Gastrocnemius medialis (tissue), 4 donors: ENCODE data around the gene SPOPL.

Source experiments
- POLR2A ChIP-seq, 2 donors: fragments of 450-650 bp; IDR thresholded peaks; one replicate each; pipeline ENCODE4 v1.6.1; 2017; ENCODE audit warnings: antibody characterized with exemption in 2 of 2, mild to moderate bottlenecking in 2 of 2, moderate library complexity in 2 of 2
- TF ChIP-seq, protein P1 (sequence below), 5 experiments: fragments of 450-650 bp in 3 of 5; fragments of 200-600 bp in 2 of 5; sonication (generic) in 2 of 5; IDR thresholded peaks in 4 of 5; conservative IDR thresholded peaks in 1 of 5; 1 replicate in 4 of 5; 2 replicates in 1 of 5; pipeline ENCODE4 v1.5.1; 2016 to 2019; ENCODE audit warnings: antibody characterized with exemption in 5 of 5, mild to moderate bottlenecking in 3 of 5, moderate library complexity in 3 of 5

DNA sequence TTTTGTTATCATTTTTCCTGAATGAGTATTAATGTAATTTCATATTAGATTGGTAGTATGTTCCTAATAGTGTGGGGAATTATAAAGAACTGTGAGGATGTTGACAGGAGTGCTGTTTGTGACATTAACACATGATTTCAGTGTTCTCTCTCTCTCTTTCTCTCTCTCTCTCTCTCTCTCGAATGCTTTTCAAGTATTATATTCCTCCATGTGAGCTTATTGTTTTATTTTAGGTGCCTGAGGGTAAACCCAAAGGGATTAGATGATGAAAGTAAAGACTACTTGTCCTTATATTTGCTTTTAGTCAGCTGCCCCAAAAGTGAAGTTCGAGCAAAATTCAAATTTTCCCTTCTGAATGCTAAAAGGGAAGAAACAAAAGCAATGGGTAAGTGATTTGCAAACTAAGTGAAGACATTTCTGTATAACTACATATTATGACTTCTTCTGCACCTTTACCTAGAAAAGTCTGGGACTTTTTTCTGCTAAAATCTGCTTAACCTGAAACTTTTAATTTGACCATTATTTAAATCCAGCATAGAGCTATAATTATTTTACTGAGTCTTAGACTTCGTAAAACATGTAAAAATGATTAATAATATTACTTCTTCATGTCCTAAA, 49.2 kb downstream of the SPOPL start:
- TF ChIP-seq, protein P1, sequence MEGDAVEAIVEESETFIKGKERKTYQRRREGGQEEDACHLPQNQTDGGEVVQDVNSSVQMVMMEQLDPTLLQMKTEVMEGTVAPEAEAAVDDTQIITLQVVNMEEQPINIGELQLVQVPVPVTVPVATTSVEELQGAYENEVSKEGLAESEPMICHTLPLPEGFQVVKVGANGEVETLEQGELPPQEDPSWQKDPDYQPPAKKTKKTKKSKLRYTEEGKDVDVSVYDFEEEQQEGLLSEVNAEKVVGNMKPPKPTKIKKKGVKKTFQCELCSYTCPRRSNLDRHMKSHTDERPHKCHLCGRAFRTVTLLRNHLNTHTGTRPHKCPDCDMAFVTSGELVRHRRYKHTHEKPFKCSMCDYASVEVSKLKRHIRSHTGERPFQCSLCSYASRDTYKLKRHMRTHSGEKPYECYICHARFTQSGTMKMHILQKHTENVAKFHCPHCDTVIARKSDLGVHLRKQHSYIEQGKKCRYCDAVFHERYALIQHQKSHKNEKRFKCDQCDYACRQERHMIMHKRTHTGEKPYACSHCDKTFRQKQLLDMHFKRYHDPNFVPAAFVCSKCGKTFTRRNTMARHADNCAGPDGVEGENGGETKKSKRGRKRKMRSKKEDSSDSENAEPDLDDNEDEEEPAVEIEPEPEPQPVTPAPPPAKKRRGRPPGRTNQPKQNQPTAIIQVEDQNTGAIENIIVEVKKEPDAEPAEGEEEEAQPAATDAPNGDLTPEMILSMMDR (IDR thresholded peaks at IDR 0.05 in 4 of 5, conservative IDR thresholded peaks at IDR 0.05 in 1 of 5), result no peak
- TF ChIP-seq POLR2A (IDR thresholded peaks at IDR 0.05), result no peak
